CD4-positive, alpha-beta T cell treated with Interferon gamma for 1 hour (primary cell): ENCODE measurements around the gene CSF2RB.

Experiments
- DNase-seq: peaks from one replicate; pipeline ENCODE4 v3.0.0-alpha.2; 2020

CSF2RB gene

GRCh38 chr22:36922711-36923110 lies 9.3 kb downstream of the CSF2RB start:
- no peak for DNase-seq

- DNase-seq: no peak
Measured at GRCh38 chr22:36923131-36923788, 9.8 kb downstream of the CSF2RB start.

GRCh38 chr22:36924151-36924698 lies 10.8 kb downstream of the CSF2RB start:
- DNase-seq: no peak

- DNase-seq: no peak
Measured at GRCh38 chr22:36925388-36926290, 12.2 kb downstream of the CSF2RB start.

GRCh38 chr22:36926309-36926708 lies 12.9 kb downstream of the CSF2RB start:
- no peak for DNase-seq

- no peak for DNase-seq
Measured at GRCh38 chr22:36926721-36927435, 13.4 kb downstream of the CSF2RB start.

GRCh38 chr22:36927671-36928070 lies 14.2 kb downstream of the CSF2RB start:
- no peak for DNase-seq

GRCh38 chr22:36928196-36928595 lies 14.8 kb downstream of the CSF2RB start:
- no peak for DNase-seq

- DNase-seq: no peak
Measured at GRCh38 chr22:36928786-36929535, 15.5 kb downstream of the CSF2RB start.

GRCh38 chr22:36929621-36930020 lies 16.2 kb downstream of the CSF2RB start:
- no peak for DNase-seq

GRCh38 chr22:36930041-36930935 lies 16.9 kb downstream of the CSF2RB start:
- no peak for DNase-seq

- no peak for DNase-seq
Measured at GRCh38 chr22:36931446-36931845, 18.0 kb downstream of the CSF2RB start.

- DNase-seq: no peak
Measured at GRCh38 chr22:36933629-36934417, 20.4 kb downstream of the CSF2RB start.

- no peak for DNase-seq
Measured at GRCh38 chr22:36934418-36935312, 21.2 kb downstream of the CSF2RB start.

GRCh38 chr22:36935313-36935610 lies 21.8 kb downstream of the CSF2RB start:
- no peak for DNase-seq

GRCh38 chr22:36935694-36936093 lies 22.3 kb downstream of the CSF2RB start:
- no peak for DNase-seq

GRCh38 chr22:36936362-36937116 lies 23.1 kb downstream of the CSF2RB start:
- DNase-seq: peak; percentile 29

GRCh38 chr22:36937319-36938027 lies 24.0 kb downstream of the CSF2RB start:
- no peak for DNase-seq
